Left lung (tissue), 10 donors: ENCODE measurements around the gene MANBA. TPM values are rescaled to one million over a fixed set of nuclear protein-coding genes. Genes with fewer than 3 reads are reported as not detected.

Experiments
- ATAC-seq: fragments of 200-7000 bp; cut with Tn5 transposase; one replicate; pipeline ENCODE4 v1.9.1; 2020; ENCODE audit warnings: moderate library complexity
- DNase-seq, 4 donors: peaks; one replicate each; pipeline ENCODE4 v3.0.0-alpha.2; 2013 to 2020
- H3K27ac ChIP-seq, 2 donors: fragments of 200-600 bp; sonication (generic) in 1 of 2; one replicate each; pipeline versions ENCODE4 v1.5.0 to v1.8.0; 2020 to 2021
- H3K27me3 ChIP-seq, 2 donors: fragments of 200-600 bp; sonication (generic) in 1 of 2; one replicate each; pipeline versions ENCODE4 v1.5.0 to v1.8.0; 2020 to 2021
- H3K36me3 ChIP-seq, 2 donors: fragments of 200-600 bp; sonication (generic) in 1 of 2; one replicate each; pipeline versions ENCODE4 v1.5.0 to v1.8.0; 2020 to 2021
- H3K4me1 ChIP-seq, 2 donors: fragments of 200-600 bp; one replicate each; pipeline ENCODE4 v1.8.0; 2021
- H3K4me3 ChIP-seq, 2 donors: fragments of 200-600 bp; sonication (generic) in 1 of 2; one replicate each; pipeline versions ENCODE4 v1.5.0 to v1.8.0; 2020 to 2021; ENCODE audit warnings: mild to moderate bottlenecking in 1 of 2
- H3K9me3 ChIP-seq, 2 donors: fragments of 200-600 bp; sonication (generic) in 1 of 2; one replicate each; pipeline versions ENCODE4 v1.5.0 to v1.8.0; 2020 to 2021
- intact Hi-C, 2 donors: fragments of 100-400 bp; cut with DNase I; formaldehyde crosslinking; loops; one replicate each; pipeline versions ENCODE4 v1.11.2 to v1.14.2; 2022
- polyA plus RNA-seq, 6 donors: library from polyadenylated mRNA; unstranded; fragments of 120-200 nt; gene quantifications; one replicate each; pipeline ENCODE4 v1.2.1, GENCODE V29; 2013; ENCODE audit not compliant: insufficient read length in 6 of 6
- total RNA-seq, 2 donors: library from RNA; stranded (reverse); fragmentation: NEBNext Ultra II Directional; extraction: Animal tissue kit (Norgen Biotek cat#: 25700); gene quantifications; one replicate each; pipeline ENCODE4 v1.2.1, GENCODE V29; 2021
- TF ChIP-seq, protein P1 (sequence below), 2 donors: fragments of 200-600 bp; sonication (generic) in 1 of 2; IDR thresholded peaks; one replicate each; pipeline versions ENCODE4 v1.5.0 to v1.8.0; 2021; ENCODE audit warnings: antibody characterized with exemption in 2 of 2
- donor health status: DM: no; HTN: yes; CAD: no.
- donor health status: DM: no; HTN: no; CAD: no.

Gene MANBA
- total and polyA plus RNA-seq, 8 donors = 31.3 to 57.0 (median 36.4) TPM

- peak overlapping the region in 1 of 2 donors; percentile 45 for H3K27ac ChIP-seq
- no peaks in the 10 kb centered on the region for H3K27me3 ChIP-seq
- TF ChIP-seq, protein P1, sequence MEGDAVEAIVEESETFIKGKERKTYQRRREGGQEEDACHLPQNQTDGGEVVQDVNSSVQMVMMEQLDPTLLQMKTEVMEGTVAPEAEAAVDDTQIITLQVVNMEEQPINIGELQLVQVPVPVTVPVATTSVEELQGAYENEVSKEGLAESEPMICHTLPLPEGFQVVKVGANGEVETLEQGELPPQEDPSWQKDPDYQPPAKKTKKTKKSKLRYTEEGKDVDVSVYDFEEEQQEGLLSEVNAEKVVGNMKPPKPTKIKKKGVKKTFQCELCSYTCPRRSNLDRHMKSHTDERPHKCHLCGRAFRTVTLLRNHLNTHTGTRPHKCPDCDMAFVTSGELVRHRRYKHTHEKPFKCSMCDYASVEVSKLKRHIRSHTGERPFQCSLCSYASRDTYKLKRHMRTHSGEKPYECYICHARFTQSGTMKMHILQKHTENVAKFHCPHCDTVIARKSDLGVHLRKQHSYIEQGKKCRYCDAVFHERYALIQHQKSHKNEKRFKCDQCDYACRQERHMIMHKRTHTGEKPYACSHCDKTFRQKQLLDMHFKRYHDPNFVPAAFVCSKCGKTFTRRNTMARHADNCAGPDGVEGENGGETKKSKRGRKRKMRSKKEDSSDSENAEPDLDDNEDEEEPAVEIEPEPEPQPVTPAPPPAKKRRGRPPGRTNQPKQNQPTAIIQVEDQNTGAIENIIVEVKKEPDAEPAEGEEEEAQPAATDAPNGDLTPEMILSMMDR (IDR thresholded peaks at IDR 0.05) = no peak
- ATAC-seq (no peak), DNase-seq (no peak)
- no peak overlapping the region for H3K4me3 ChIP-seq
- peaks cover 10 to 18% of the 10 kb centered on the region in 2 donors for H3K4me1 ChIP-seq
- intact Hi-C loops = no loop called here
- peaks cover 0 to 59% of the 10 kb centered on the region in 2 donors for H3K36me3 ChIP-seq
- no peaks in the 10 kb centered on the region for H3K9me3 ChIP-seq
These were observed 144.1 kb downstream of the MANBA start for GRCh38 chr4:102616636-102617035.

DNA sequence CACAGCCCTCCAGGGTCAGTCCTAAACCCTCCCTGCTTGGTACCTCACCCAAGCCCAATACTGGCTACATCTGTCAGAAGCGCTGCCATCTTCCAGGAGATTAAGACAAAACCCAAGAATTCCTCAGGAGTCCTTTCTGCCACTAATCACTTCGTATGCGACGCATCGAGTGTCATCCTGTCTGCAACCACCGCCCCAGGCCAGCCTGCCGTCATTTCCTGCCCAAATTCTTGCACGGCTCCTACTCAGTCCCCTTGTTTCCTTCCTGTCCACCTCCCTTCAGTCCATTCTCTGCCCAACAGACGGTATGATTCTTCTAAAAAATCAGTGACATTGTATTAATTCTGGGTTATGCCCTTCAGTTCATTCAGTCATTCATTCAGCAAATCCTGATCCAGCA is 146.0 kb downstream of the MANBA start:
- intact Hi-C loops = no loop called here
- TF ChIP-seq, protein P1 (IDR thresholded peaks at IDR 0.05) = no peak
- H3K4me1 ChIP-seq = peaks cover 10 to 18% of the 10 kb centered on the region in 2 donors
- peak overlapping the region in 1 of 2 donors; percentile 1 for H3K4me3 ChIP-seq
- peaks cover 0 to 77% of the 10 kb centered on the region in 2 donors for H3K36me3 ChIP-seq
- H3K27me3 ChIP-seq = no peaks in the 10 kb centered on the region
- H3K27ac ChIP-seq = peak overlapping the region; percentile 46 to 62
- ATAC-seq (no peak), DNase-seq (no peak)
- no peaks in the 10 kb centered on the region for H3K9me3 ChIP-seq

DNA sequence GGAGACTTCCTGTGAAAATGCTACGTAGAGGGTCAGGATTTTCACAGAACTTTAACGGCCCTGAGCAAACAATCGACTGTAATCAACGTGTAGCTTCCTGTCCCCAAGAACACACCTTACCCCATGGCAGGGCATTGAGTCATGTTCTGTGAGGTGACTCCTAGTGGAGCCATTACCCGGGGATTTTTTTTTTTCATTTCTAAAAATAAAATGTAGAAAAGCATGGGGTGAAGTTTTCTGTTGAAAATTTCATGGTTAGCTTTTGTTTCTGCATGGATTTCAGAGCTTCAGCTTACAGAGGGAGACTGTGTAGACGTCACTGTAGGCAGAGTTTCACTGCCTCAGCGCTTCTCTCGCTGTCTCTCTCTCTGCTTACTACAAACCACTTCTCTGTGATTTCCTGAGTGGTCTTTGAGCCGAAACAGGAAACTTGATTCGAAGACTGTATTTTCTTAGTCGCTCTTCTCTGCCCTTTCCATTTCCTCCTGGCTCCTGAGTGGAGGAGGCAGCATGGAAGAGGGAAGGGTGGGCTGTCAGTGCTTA is 147.9 kb downstream of the MANBA start:
- H3K9me3 ChIP-seq = no peaks in the 10 kb centered on the region
- H3K27me3 ChIP-seq = no peaks in the 10 kb centered on the region
- no peak for DNase-seq
- peaks cover 10 to 18% of the 10 kb centered on the region in 2 donors for H3K4me1 ChIP-seq
- peak overlapping the region; percentile 54 to 63 for H3K27ac ChIP-seq
- peak; percentile 70 for ATAC-seq
- H3K4me3 ChIP-seq = no peak overlapping the region
- TF ChIP-seq, protein P1 (IDR thresholded peaks at IDR 0.05) = no peak
- H3K36me3 ChIP-seq = peaks cover 0 to 96% of the 10 kb centered on the region in 2 donors
- intact Hi-C loops = no loop called here

- intact Hi-C loops = no loop called here
- peak overlapping the region in 1 of 2 donors; percentile 63 for H3K27ac ChIP-seq
- no peaks in the 10 kb centered on the region for H3K9me3 ChIP-seq
- no peak overlapping the region for H3K4me3 ChIP-seq
- no peaks in the 10 kb centered on the region for H3K27me3 ChIP-seq
- peaks cover 10 to 18% of the 10 kb centered on the region in 2 donors for H3K4me1 ChIP-seq
- ATAC-seq (no peak), DNase-seq (no peak)
- TF ChIP-seq, protein P1 (IDR thresholded peaks at IDR 0.05) = no peak
- H3K36me3 ChIP-seq = peaks cover 0 to 100% of the 10 kb centered on the region in 2 donors
These were observed 148.6 kb downstream of the MANBA start for GRCh38 chr4:102612210-102612609.

DNA sequence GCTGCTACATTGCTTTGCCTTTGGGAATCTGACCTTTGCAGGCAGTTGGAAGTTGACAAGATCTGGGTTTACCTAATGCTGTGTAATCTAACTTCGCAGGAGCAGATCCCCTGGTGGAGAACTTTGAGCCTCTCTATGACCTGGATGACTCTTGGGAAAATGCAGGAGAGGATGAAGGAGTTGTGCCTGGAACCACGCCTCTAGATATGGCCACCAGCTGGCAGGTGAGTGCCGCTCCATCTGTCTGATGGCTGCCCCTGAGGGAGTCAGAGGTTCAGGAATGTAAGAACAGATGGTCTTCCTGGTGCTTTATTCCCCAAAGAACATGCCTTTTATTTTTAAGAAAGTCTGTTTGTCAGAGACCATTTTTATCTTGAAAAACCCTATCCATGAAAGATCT is 150.3 kb downstream of the MANBA start:
- no peaks in the 10 kb centered on the region for H3K9me3 ChIP-seq
- H3K27ac ChIP-seq = no peak overlapping the region
- H3K36me3 ChIP-seq = peaks cover 0 to 98% of the 10 kb centered on the region in 2 donors
- TF ChIP-seq, protein P1 (IDR thresholded peaks at IDR 0.05) = no peak
- H3K4me1 ChIP-seq = peaks cover 10 to 18% of the 10 kb centered on the region in 2 donors
- ATAC-seq = no peak
- no peak for DNase-seq
- intact Hi-C loops = no loop called here
- H3K27me3 ChIP-seq = no peaks in the 10 kb centered on the region
- H3K4me3 ChIP-seq = no peak overlapping the region
